ENCODE data around the gene PDSS1. TPM values are rescaled to one million over a fixed set of nuclear protein-coding genes. Genes with fewer than 3 reads are reported as not detected.
"Not testable (repeated sequence)": the region's sequence is repeated elsewhere in the genome, so short reads cannot be mapped to it uniquely, and the experiment has no call there.

Gene PDSS1
- total and polyA plus RNA-seq, 2 of the 13 experiments (the other 11 are each of a cell fraction or from before 2014, with no cell fraction given): 18.7 to 19.3 TPM

DNA sequence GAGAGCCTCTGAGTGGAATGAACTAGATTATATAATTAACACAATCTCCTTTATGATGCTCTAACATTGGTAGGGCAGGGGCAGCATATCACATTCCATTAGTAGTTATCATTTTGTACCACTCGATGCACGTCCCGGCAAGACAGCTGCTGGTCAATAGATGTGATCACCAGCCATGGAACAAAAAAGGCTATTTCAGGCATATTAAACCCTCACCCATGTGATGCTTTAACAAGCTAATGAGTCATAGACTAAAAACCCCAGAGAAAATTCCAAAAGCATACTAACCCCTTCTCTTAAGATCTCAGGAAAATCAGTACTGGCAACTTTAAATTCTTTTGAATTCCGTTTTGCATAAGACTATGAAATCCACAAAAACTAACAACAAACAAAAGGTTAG lies 3.0 kb upstream of the PDSS1 start:
- Histone ChIP-seq H3K79me2 (ENCODE audit: insufficient read depth, low read length) (peaks cover 16% of the 10 kb centered on the region), H3K4me1 (ENCODE audit: insufficient read depth, low read length) (peaks cover 17% of the 10 kb centered on the region)
- DNase-seq (ENCODE audit: low spot score); H3K36me3 ChIP-seq (replicated peaks in 1 of 2; ENCODE audit: control insufficient read depth in 1 of 2, insufficient read depth in 2 of 2, low read length in 2 of 2); H3K4me3 ChIP-seq (replicated peaks in 1 of 3; ENCODE audit: insufficient read depth in 1 of 3, low read depth in 2 of 3, low read length in 3 of 3); H3K27me3 ChIP-seq (ENCODE audit: control insufficient read depth in 1 of 2, insufficient read depth in 2 of 2, low read length in 2 of 2); H3K9me3 ChIP-seq (ENCODE audit: low read length); BruUV-seq (replicated peaks); ATAC-seq; in situ Hi-C loops (cut with HindIII; ENCODE audit: extremely low pct_ligation_motif_present, low pct_unique_long_range_greater_than_20kb); CTCF ChIA-PET (ENCODE audit: low intra/inter-chr PET ratio, low total read pairs); H2AFZ ChIP-seq (ENCODE audit: low read length); H3K9ac ChIP-seq (ENCODE audit: insufficient read depth, low read depth, low read length); H4K20me1 ChIP-seq (ENCODE audit: insufficient read depth, low read length); H3K27ac ChIP-seq (ENCODE audit: extremely low read length, insufficient read depth, low read length); POLR2A ChIA-PET; FAIRE-seq; H3K4me2 ChIP-seq (ENCODE audit: low read depth, low read length): not testable (repeated sequence)
- WGBS (ENCODE audit: low lambda C conversion rate): 43% methylated on average over 4 of the region's 4 CpGs
- intact Hi-C loops (cut with micrococcal nuclease; ENCODE audit: unreplicated experiment): loop anchor here (10.0 kb wide), 1 partner anchor 460 kb away; the partner anchor contains the start of genes MASTL and YME1L1

GRCh38 chr10:26696786-26697162 lies 727 bp upstream of the PDSS1 start:
- no peak for DNase-seq (ENCODE audit: low spot score)
- POLR2A ChIA-PET: interaction anchor here (0.9 to 1.5 kb wide), 3 partner anchors 14 to 808 kb away, joined by 3 to 5 read pairs (median 4); partner anchors contain the start of gene RAB18
- H2AFZ ChIP-seq (ENCODE audit: low read length): peak overlapping the region; percentile 75
- TSS peak; percentile 93 for BruUV-seq (replicated peaks)
- in situ Hi-C loops (cut with HindIII; ENCODE audit: extremely low pct_ligation_motif_present, low pct_unique_long_range_greater_than_20kb) (no loop called here), intact Hi-C loops (cut with micrococcal nuclease; ENCODE audit: unreplicated experiment) (loop anchor here (10.0 kb wide), 1 partner anchor 458 kb away; the partner anchor contains the start of genes MASTL and YME1L1)
- H3K27me3 ChIP-seq (ENCODE audit: control insufficient read depth in 1 of 2, insufficient read depth in 2 of 2, low read length in 2 of 2): no peaks in the 10 kb centered on the region; a peak in 1 of 5 replicates
- H3K4me1 ChIP-seq (ENCODE audit: insufficient read depth, low read length): peaks cover 38% of the 10 kb centered on the region
- H3K79me2 ChIP-seq (ENCODE audit: insufficient read depth, low read length): peaks cover 36% of the 10 kb centered on the region
- peaks cover 2 to 4% of the 10 kb centered on the region in 2 experiments; a peak in 1 of 5 replicates for H3K36me3 ChIP-seq (replicated peaks in 1 of 2; ENCODE audit: control insufficient read depth in 1 of 2, insufficient read depth in 2 of 2, low read length in 2 of 2)
- no peak for ATAC-seq
- peak overlapping the region; percentile 81 to 94 (median 93) for H3K4me3 ChIP-seq (replicated peaks in 1 of 3; ENCODE audit: insufficient read depth in 1 of 3, low read depth in 2 of 3, low read length in 3 of 3)
- no peaks in the 10 kb centered on the region for H3K9me3 ChIP-seq (ENCODE audit: low read length)
- FAIRE-seq: no peak
- peak overlapping the region; percentile 93 for H3K4me2 ChIP-seq (ENCODE audit: low read depth, low read length)
- CTCF ChIA-PET (ENCODE audit: low intra/inter-chr PET ratio, low total read pairs): no interaction called here
- H3K27ac ChIP-seq (ENCODE audit: extremely low read length, insufficient read depth, low read length): peak overlapping the region; percentile 89
- no peaks in the 10 kb centered on the region for H4K20me1 ChIP-seq (ENCODE audit: insufficient read depth, low read length)
- peak overlapping the region; percentile 83 for H3K9ac ChIP-seq (ENCODE audit: insufficient read depth, low read depth, low read length)
- WGBS (ENCODE audit: low lambda C conversion rate): 28% methylated on average over 11 of the region's 11 CpGs
- TF ChIP-seq ZNF687 (CRISPR knock-in tag; IDR thresholded peaks at IDR 0.05) (no peak), ZNF230 (CRISPR knock-in tag; IDR thresholded peaks at IDR 0.05) (peak; percentile 19; the same call in 1 of the 2 replicates), ZNF557 (CRISPR knock-in tag; IDR thresholded peaks at IDR 0.05) (no peak), ZNF44 (CRISPR knock-in tag; IDR thresholded peaks at IDR 0.05) (0 out of 2 replicates have a peak, but pooled peaks have one; percentile 53), MBD4 (IDR thresholded peaks at IDR 0.05; ENCODE audit: borderline replicate concordance, low read length) (no peak), MLLT10 (CRISPR knock-in tag; IDR thresholded peaks at IDR 0.05) (no peak), ZBTB8A (CRISPR knock-in tag; IDR thresholded peaks at IDR 0.05; ENCODE audit: borderline replicate concordance, low read depth) (0 out of 2 replicates have a peak, but pooled peaks have one; percentile 45), ZNF788 (CRISPR knock-in tag; IDR thresholded peaks at IDR 0.05; ENCODE audit: borderline replicate concordance) (no peak), POLR2A (IDR thresholded peaks at IDR 0.05; ENCODE audit: insufficient read depth in 1 of 2, low read depth in 2 of 2, low read length in 2 of 2) (no peak)
- TF ChIP-seq, protein P1, sequence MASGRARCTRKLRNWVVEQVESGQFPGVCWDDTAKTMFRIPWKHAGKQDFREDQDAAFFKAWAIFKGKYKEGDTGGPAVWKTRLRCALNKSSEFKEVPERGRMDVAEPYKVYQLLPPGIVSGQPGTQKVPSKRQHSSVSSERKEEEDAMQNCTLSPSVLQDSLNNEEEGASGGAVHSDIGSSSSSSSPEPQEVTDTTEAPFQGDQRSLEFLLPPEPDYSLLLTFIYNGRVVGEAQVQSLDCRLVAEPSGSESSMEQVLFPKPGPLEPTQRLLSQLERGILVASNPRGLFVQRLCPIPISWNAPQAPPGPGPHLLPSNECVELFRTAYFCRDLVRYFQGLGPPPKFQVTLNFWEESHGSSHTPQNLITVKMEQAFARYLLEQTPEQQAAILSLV (CRISPR knock-in tag; IDR thresholded peaks at IDR 0.05; ENCODE audit: borderline replicate concordance): no peak
- TF ChIP-seq, protein P2, sequence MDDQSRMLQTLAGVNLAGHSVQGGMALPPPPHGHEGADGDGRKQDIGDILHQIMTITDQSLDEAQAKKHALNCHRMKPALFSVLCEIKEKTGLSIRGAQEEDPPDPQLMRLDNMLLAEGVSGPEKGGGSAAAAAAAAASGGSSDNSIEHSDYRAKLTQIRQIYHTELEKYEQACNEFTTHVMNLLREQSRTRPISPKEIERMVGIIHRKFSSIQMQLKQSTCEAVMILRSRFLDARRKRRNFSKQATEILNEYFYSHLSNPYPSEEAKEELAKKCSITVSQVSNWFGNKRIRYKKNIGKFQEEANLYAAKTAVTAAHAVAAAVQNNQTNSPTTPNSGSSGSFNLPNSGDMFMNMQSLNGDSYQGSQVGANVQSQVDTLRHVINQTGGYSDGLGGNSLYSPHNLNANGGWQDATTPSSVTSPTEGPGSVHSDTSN (CRISPR knock-in tag; IDR thresholded peaks at IDR 0.05; ENCODE audit: borderline replicate concordance): no peak

All from HepG2 (cell line).